Measurements from ENCODE around the gene PTPRT.

PTPRT gene

GRCh38 chr20:42754706-42755105, 435.0 kb downstream of the PTPRT start:
- Histone ChIP-seq H2AFZ (ENCODE audit: low read depth, low read length) (no peak overlapping the region), H3K36me3 (ENCODE audit: insufficient read depth, low read length) (no peaks in the 10 kb centered on the region), H3K9me3 (ENCODE audit: insufficient read depth, low read length, severe bottlenecking) (no peaks in the 10 kb centered on the region), H3K27ac (ENCODE audit: low read length) (no peak overlapping the region), H3K4me3 (ENCODE audit: low read depth in 1 of 2, low read length in 2 of 2) (no peak overlapping the region), H3K79me2 (ENCODE audit: insufficient read depth, low read length) (no peaks in the 10 kb centered on the region), H3K27me3 (ENCODE audit: insufficient read depth, low read length, poor library complexity) (peaks cover 4% of the 10 kb centered on the region), H3K4me2 (ENCODE audit: insufficient read depth, low read length) (no peak overlapping the region), H3K4me1 (ENCODE audit: insufficient read depth, low read length) (no peaks in the 10 kb centered on the region), H4K20me1 (ENCODE audit: insufficient read depth, low read length) (peaks cover 2% of the 10 kb centered on the region; the same call in 1 of the 2 replicates), H3K9ac (ENCODE audit: low read depth, low read length) (no peak overlapping the region)
- no peak for TF ChIP-seq EZH2 (IDR thresholded peaks at IDR 0.05; ENCODE audit: borderline replicate concordance, low read depth, low read length, severe bottlenecking)
- no peak for TF ChIP-seq CTCF (IDR thresholded peaks at IDR 0.05; ENCODE audit: borderline replicate concordance, extremely low read depth, low read length, poor library complexity, severe bottlenecking)
- DNase-seq, result no peak
- ATAC-seq (ENCODE audit: insufficient read depth, low read depth), result no peak

- peaks cover 2% of the 10 kb centered on the region; the same call in 1 of the 2 replicates for H4K20me1 ChIP-seq (ENCODE audit: insufficient read depth, low read length)
- no peak overlapping the region for H3K9ac ChIP-seq (ENCODE audit: low read depth, low read length)
- DNase-seq, result no peak
- no peak overlapping the region for H2AFZ ChIP-seq (ENCODE audit: low read depth, low read length)
- H3K36me3 ChIP-seq (ENCODE audit: insufficient read depth, low read length), result no peaks in the 10 kb centered on the region
- no peaks in the 10 kb centered on the region for H3K9me3 ChIP-seq (ENCODE audit: insufficient read depth, low read length, severe bottlenecking)
- H3K27me3 ChIP-seq (ENCODE audit: insufficient read depth, low read length, poor library complexity), result peaks cover 4% of the 10 kb centered on the region
- no peak for TF ChIP-seq CTCF (IDR thresholded peaks at IDR 0.05; ENCODE audit: borderline replicate concordance, extremely low read depth, low read length, poor library complexity, severe bottlenecking)
- no peak for TF ChIP-seq EZH2 (IDR thresholded peaks at IDR 0.05; ENCODE audit: borderline replicate concordance, low read depth, low read length, severe bottlenecking)
- no peak overlapping the region for H3K27ac ChIP-seq (ENCODE audit: low read length)
- H3K4me1 ChIP-seq (ENCODE audit: insufficient read depth, low read length), result no peaks in the 10 kb centered on the region
- H3K4me2 ChIP-seq (ENCODE audit: insufficient read depth, low read length), result no peak overlapping the region
- H3K4me3 ChIP-seq (ENCODE audit: low read depth in 1 of 2, low read length in 2 of 2), result no peak overlapping the region
- no peaks in the 10 kb centered on the region for H3K79me2 ChIP-seq (ENCODE audit: insufficient read depth, low read length)
- no peak for ATAC-seq (ENCODE audit: insufficient read depth, low read depth)
Observed at GRCh38 chr20:42752620-42753019, 437.1 kb downstream of the PTPRT start.

GRCh38 chr20:42749556-42749955, 440.1 kb downstream of the PTPRT start:
- Histone ChIP-seq H3K9me3 (ENCODE audit: insufficient read depth, low read length, severe bottlenecking) (no peaks in the 10 kb centered on the region), H3K4me2 (ENCODE audit: insufficient read depth, low read length) (no peak overlapping the region), H3K4me1 (ENCODE audit: insufficient read depth, low read length) (no peaks in the 10 kb centered on the region), H3K4me3 (ENCODE audit: low read depth in 1 of 2, low read length in 2 of 2) (no peak overlapping the region), H3K79me2 (ENCODE audit: insufficient read depth, low read length) (no peaks in the 10 kb centered on the region), H2AFZ (ENCODE audit: low read depth, low read length) (no peak overlapping the region), H3K27me3 (ENCODE audit: insufficient read depth, low read length, poor library complexity) (peaks cover 4% of the 10 kb centered on the region), H3K9ac (ENCODE audit: low read depth, low read length) (no peak overlapping the region), H3K27ac (ENCODE audit: low read length) (no peak overlapping the region), H4K20me1 (ENCODE audit: insufficient read depth, low read length) (no peaks in the 10 kb centered on the region), H3K36me3 (ENCODE audit: insufficient read depth, low read length) (no peaks in the 10 kb centered on the region)
- TF ChIP-seq EZH2 (IDR thresholded peaks at IDR 0.05; ENCODE audit: borderline replicate concordance, low read depth, low read length, severe bottlenecking), result no peak
- TF ChIP-seq CTCF (IDR thresholded peaks at IDR 0.05; ENCODE audit: borderline replicate concordance, extremely low read depth, low read length, poor library complexity, severe bottlenecking), result no peak
- DNase-seq (no peak), ATAC-seq (ENCODE audit: insufficient read depth, low read depth) (no peak)
